OCI-LY1 (cell line): ENCODE measurements around the gene SAA2.
"Not testable (repeated sequence)": the region's sequence is repeated elsewhere in the genome, so short reads cannot be mapped to it uniquely, and the experiment has no call there.

Source experiments
- CTCF ChIP-seq: fragments of 200-600 bp; sonication (generic), shearing (Covaris generic); IDR thresholded peaks from 2 replicates; pipeline ENCODE4 v1.5.1; 2017; ENCODE audit warnings: mild to moderate bottlenecking, antibody characterized with exemption, low read length, moderate library complexity, mixed read lengths
- EZH2 ChIP-seq: fragments of 200-600 bp; sonication (generic), shearing (Covaris generic); IDR thresholded peaks from 2 replicates; pipeline ENCODE4 v1.8.0; 2017; ENCODE audit warnings: borderline replicate concordance, mixed run types, mild to moderate bottlenecking, antibody characterized with exemption, low read length, moderate library complexity, mixed read lengths

- TF ChIP-seq CTCF, EZH2: not testable (repeated sequence)
Observed at GRCh38 chr11:18247191-18247581, 1.3 kb downstream of the SAA2 start.
